ENCODE measurements around the gene KIRREL2. TPM values are rescaled to one million over a fixed set of nuclear protein-coding genes. Genes with fewer than 3 reads are reported as not detected.

Gene KIRREL2
- total and polyA plus RNA-seq, 2 of the 8 experiments (the other 6 are each of a cell fraction or from before 2014, with no cell fraction given), result 2.4 to 4.6 TPM

DNA sequence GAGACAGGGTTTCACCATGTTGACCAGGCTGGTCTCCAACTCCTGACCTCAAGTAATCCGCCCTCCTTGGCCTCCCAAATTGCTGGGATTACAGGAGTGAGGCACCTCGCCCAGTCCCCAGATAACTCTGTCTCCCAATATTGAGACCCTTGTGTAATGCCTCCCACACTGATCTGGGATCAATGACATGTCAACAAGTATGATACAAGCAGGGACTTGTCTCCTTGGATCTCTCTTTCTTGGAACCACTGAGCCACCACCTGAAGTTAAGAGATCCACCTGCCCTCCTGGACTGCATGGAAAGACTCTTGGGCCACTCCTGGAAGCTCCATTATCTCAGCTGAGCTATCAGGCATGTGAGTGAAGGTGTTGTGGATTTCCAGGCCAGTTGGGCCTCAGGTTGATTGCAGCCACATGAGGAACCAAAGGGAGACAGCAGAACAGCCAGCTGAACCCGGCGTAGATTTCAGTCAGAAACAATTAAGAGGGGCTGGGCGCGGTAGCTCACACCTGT lies 28.6 kb downstream of the KIRREL2 start (continued):
- TF ChIP-seq JUND (IDR thresholded peaks at IDR 0.05; ENCODE audit: low read length), result no peak
- TF ChIP-seq CHD1 (IDR thresholded peaks at IDR 0.05; ENCODE audit: low read depth, low read length), result no peak

Data from H1 (cell line).